Aorta (tissue), 5 donors: ENCODE results near the gene ANTXR1. TPM values are rescaled to one million over a fixed set of nuclear protein-coding genes. Genes with fewer than 3 reads are reported as not detected.

ENCODE experiments used
- ATAC-seq: fragments of 200-7000 bp; cut with Tn5 transposase; one replicate; pipeline ENCODE4 v1.9.1; 2022; ENCODE audit warnings: moderate library complexity; ENCODE audit not compliant: low FRiP score
- DNase-seq, 2 donors: peaks; one replicate each; pipeline ENCODE4 v3.0.0-alpha.2; 2020
- H3K27ac ChIP-seq, 2 donors: one replicate each; pipeline ENCODE4 v1.5.1; 2013; ENCODE audit warnings: low read length in 2 of 2, mild to moderate bottlenecking in 2 of 2, moderate library complexity in 2 of 2, control low read depth in 1 of 2, inconsistent platforms in 1 of 2, low read depth in 1 of 2
- H3K27me3 ChIP-seq, 2 donors: one replicate each; pipeline ENCODE4 v1.6.1; 2013; ENCODE audit warnings: control low read depth in 1 of 2, low read length in 1 of 2, mild to moderate bottlenecking in 1 of 2, moderate library complexity in 1 of 2; ENCODE audit not compliant: insufficient read depth in 2 of 2, control insufficient read depth in 1 of 2
- H3K36me3 ChIP-seq, 2 donors: one replicate each; pipeline ENCODE4 v1.6.1; 2013; ENCODE audit warnings: control low read depth in 1 of 2, low read length in 1 of 2, mild to moderate bottlenecking in 1 of 2; ENCODE audit not compliant: insufficient read depth in 2 of 2, control insufficient read depth in 1 of 2
- H3K4me1 ChIP-seq, 2 donors: one replicate each; pipeline ENCODE4 v1.6.1; 2013; ENCODE audit warnings: low read length in 2 of 2, control low read depth in 1 of 2, mild to moderate bottlenecking in 1 of 2, moderate library complexity in 1 of 2; ENCODE audit not compliant: insufficient read depth in 2 of 2, control insufficient read depth in 1 of 2
- H3K4me3 ChIP-seq, 2 donors: one replicate each; pipeline ENCODE4 v1.5.1; 2013; ENCODE audit warnings: low read length in 2 of 2, control low read depth in 1 of 2, mild to moderate bottlenecking in 1 of 2
- H3K9me3 ChIP-seq: one replicate; pipeline ENCODE4 v1.6.1; 2013; ENCODE audit warnings: mild to moderate bottlenecking, low read length; ENCODE audit not compliant: control insufficient read depth
- WGBS, 2 donors: extraction: QIAGEN DNeasy Blood & Tissue Kit; methylation state at CpG; one replicate each; pipeline ENCODE4 v1.1.7; 2013; 5-methylcytosine and 5-hydroxymethylcytosine counted together
- intact Hi-C, 2 donors: fragments of 100-400 bp; cut with DNase I; formaldehyde crosslinking; loops; one replicate each; pipeline versions ENCODE4 v1.14.2 to v1.15.0; 2022
- polyA plus RNA-seq, 2 donors: library from polyadenylated mRNA; stranded (reverse); fragments of 200-250 nt; gene quantifications; one replicate each; pipeline ENCODE4 v1.2.3, GENCODE V29; 2013
- total RNA-seq, 2 donors: library from RNA; stranded (reverse); fragmentation: NEBNext Ultra II Directional; extraction: Animal tissue kit (Norgen Biotek cat#: 25700); gene quantifications; one replicate each; pipeline ENCODE4 v1.2.1, GENCODE V29; 2021
- donor health status: healthy with polysubstance abuse.
- donor health status: Bipolar disorder and iron deficiency.
- donor health status: DM: no; HTN: no; CAD: no.
- donor health status: DM: no; HTN: no; CAD: no.
- donor health status: DM: yes; HTN: yes; CAD: no.

ANTXR1 gene
- total and polyA plus RNA-seq, 4 donors: 136 to 358 (median 160) TPM

DNA sequence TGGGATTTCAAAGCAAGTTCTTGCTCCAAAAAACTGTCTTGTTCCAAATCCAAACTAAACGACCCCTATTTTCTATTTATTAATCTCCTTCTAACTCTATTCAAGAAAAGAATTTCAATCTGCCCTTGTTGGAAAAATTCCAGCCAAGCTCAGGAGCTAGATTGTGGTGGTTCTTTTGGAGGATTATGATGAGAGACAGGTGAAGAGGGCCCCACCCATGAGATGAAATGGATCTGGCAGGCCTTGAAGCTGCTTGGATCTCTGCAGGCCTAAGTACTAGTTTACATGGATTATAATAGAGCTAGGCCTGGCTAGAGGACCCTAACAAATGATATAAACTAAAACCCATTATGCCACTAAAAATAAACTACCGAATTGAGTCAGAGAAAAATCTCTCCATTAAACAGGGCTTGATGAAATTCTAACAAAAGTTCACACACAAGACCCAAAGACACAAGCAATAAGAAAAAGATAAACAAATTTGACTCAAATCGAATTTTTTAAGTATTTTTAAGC lies 272.5 kb downstream of the ANTXR1 start:
- no peak for ATAC-seq
- Histone ChIP-seq H3K27me3 (no peaks in the 10 kb centered on the region), H3K9me3 (no peaks in the 10 kb centered on the region), H3K4me3 (no peak overlapping the region), H3K27ac (no peak overlapping the region), H3K4me1 (no peaks in the 10 kb centered on the region), H3K36me3 (no peaks in the 10 kb centered on the region)
- intact Hi-C loops: no loop called here
- WGBS, 2 donors: 17 to 22% methylated on average over 3 of the region's 3 CpGs
- DNase-seq: no peak

DNA sequence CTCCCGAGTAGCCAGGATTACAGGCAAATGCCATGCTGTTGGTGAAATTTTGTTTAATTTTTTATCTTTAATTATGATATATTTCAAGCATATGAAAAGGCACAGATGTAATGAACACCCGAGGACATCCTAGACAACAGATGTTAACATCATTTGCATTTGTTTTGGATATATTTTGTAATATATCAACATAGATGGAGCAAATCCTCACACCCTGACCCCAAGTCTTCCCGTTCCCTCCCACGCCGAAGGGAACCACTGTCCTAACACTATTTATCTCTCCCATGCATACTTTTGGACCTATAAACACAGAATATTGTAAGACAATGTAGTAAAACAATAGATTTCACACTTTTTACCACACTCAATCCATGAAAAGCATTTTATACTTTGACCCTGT lies 274.6 kb downstream of the ANTXR1 start:
- ATAC-seq: no peak
- intact Hi-C loops: no loop called here
- Histone ChIP-seq H3K4me1 (no peaks in the 10 kb centered on the region), H3K4me3 (no peak overlapping the region), H3K27me3 (no peaks in the 10 kb centered on the region), H3K36me3 (no peaks in the 10 kb centered on the region), H3K27ac (no peak overlapping the region), H3K9me3 (no peaks in the 10 kb centered on the region)
- no peak for DNase-seq
- WGBS, 2 donors: 95% methylated on average over 5 of the region's 5 CpGs

DNA sequence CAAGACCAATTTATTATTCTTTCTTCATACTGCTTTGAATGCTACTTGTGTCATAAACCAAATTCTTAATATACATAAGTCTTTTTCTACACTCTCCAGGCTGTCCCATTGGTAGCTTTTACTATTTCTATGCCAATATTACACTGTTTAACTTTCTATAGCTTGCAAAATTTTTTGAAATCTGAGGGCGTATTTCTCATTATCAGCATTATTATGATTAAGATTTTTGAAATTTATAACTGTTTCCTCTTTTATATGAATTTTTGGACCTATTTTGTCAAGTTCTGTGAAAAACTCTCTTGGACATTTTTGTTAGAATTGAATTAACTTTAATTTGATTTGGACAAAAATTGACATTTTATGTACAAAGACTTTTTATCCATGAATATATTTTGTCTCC lies 275.4 kb downstream of the ANTXR1 start:
- Histone ChIP-seq H3K4me3 (no peak overlapping the region), H3K9me3 (no peaks in the 10 kb centered on the region), H3K4me1 (no peaks in the 10 kb centered on the region), H3K36me3 (no peaks in the 10 kb centered on the region), H3K27ac (no peak overlapping the region), H3K27me3 (no peaks in the 10 kb centered on the region)
- WGBS, 2 donors: 87 to 93% methylated on average over 1 of the region's 1 CpG
- ATAC-seq (no peak), DNase-seq (no peak)
- intact Hi-C loops: no loop called here

DNA sequence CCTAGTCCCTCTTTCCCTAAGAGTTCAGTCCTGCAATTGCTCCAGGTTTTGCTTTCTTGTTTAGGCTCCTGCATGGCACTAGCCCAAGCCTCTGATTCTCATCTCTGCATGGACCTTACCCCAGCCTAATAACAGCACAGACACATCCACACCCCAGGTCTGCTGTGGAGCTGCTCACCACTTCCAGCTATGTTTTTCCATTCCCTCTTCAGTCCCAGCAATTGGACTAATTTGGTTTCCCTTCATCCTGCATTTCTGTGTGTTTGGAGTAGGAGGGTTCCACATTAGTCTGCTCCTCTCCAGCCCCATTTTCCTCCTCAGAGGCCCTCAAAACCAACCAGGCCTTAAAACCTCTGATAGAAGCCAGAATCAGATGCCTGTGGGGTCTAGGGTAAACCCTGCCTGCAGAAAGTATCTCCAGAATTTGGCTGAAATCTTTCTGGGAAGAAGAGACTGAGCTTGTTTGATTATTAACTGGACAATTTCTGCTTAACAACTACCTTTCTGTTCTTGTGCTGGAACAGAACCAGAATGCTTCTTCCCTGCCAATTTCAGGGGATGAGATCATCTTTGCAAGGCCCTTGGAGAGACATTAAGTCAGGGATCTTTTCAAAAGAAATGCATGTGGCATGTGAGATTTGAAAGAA lies 278.1 kb downstream of the ANTXR1 start:
- no peak overlapping the region for H3K27ac ChIP-seq
- H3K4me3 ChIP-seq: no peak overlapping the region
- intact Hi-C loops: no loop called here
- ATAC-seq: no peak
- no peaks in the 10 kb centered on the region for H3K36me3 ChIP-seq
- H3K9me3 ChIP-seq: no peaks in the 10 kb centered on the region
- DNase-seq: no peak
- H3K4me1 ChIP-seq: no peaks in the 10 kb centered on the region
- no peaks in the 10 kb centered on the region for H3K27me3 ChIP-seq

DNA sequence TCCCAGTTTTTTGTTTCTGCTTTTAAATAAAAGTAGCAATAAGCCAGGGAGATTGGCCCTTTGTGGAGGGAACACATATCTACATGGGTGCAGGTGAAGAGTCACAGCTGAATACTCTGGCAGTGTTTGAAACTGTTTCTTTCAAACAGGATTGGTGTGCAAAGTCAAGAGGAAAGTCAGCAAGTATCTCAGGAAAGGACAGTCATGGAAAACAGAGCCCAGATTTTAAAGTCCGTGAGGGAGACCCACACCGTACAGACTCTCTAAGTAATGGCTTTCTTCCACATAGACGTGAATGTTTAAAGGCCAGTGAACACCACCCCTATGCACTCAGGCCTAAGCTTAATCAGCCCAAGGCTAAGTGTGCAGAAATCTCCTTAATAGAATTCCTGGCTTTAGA lies 278.7 kb downstream of the ANTXR1 start:
- no peak for DNase-seq
- 75 to 84% methylated on average over 3 of the region's 3 CpGs for WGBS, 2 donors
- Histone ChIP-seq H3K4me3 (no peak overlapping the region), H3K4me1 (no peaks in the 10 kb centered on the region), H3K9me3 (no peaks in the 10 kb centered on the region), H3K36me3 (no peaks in the 10 kb centered on the region), H3K27me3 (no peaks in the 10 kb centered on the region), H3K27ac (no peak overlapping the region)
- intact Hi-C loops: no loop called here
- peak; percentile 40 for ATAC-seq

DNA sequence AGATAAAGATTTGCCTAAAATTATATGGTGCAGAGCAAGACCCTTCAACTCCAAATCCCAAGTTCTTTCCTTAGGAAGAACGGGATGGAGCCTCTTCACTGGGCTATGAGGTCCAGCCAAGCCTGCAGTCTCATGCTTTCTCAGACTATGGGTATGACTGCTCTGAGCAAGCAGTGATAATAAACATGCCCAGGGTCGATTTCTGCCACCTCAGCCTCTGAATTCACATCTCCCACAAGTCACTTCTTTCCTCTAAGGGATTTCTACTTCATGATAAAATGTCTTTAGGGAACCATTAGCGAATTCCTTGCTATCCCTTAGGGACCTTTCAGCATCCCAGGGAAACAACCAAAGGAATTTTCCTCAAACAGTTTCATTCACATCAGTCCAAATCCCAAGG lies 279.3 kb downstream of the ANTXR1 start:
- 6 to 12% methylated on average over 3 of the region's 3 CpGs for WGBS, 2 donors
- no peaks in the 10 kb centered on the region for H3K36me3 ChIP-seq
- ATAC-seq: no peak
- no peaks in the 10 kb centered on the region for H3K9me3 ChIP-seq
- H3K27me3 ChIP-seq: no peaks in the 10 kb centered on the region
- intact Hi-C loops: no loop called here
- peak overlapping the region in 1 of 2 donors; percentile 6 for H3K27ac ChIP-seq
- no peak for DNase-seq
- no peak overlapping the region for H3K4me3 ChIP-seq
- H3K4me1 ChIP-seq: no peaks in the 10 kb centered on the region

DNA sequence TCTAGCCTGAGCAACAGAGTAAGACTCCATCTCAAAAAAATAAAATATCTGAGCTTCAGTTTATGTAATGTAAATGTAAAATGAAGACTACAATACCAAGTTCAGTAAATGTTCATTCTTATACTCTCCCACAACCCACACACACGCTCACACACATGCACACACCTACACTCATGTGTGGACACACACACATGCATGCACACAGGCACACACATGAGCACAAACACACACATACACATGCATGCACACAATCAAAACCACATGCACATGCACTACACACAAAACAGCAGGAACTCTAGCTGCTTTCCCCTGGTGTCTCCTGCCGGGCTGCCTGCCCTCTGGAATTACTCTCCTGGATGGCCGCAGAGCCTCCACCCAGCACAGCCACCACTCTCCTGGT lies 283.4 kb downstream of the ANTXR1 start:
- Histone ChIP-seq H3K27me3 (no peaks in the 10 kb centered on the region), H3K4me1 (no peaks in the 10 kb centered on the region), H3K4me3 (no peak overlapping the region), H3K36me3 (no peaks in the 10 kb centered on the region), H3K27ac (no peak overlapping the region), H3K9me3 (no peaks in the 10 kb centered on the region)
- ATAC-seq (no peak), DNase-seq (no peak)
- WGBS, 2 donors: 88 to 94% methylated on average over 3 of the region's 3 CpGs
- intact Hi-C loops: no loop called here

DNA sequence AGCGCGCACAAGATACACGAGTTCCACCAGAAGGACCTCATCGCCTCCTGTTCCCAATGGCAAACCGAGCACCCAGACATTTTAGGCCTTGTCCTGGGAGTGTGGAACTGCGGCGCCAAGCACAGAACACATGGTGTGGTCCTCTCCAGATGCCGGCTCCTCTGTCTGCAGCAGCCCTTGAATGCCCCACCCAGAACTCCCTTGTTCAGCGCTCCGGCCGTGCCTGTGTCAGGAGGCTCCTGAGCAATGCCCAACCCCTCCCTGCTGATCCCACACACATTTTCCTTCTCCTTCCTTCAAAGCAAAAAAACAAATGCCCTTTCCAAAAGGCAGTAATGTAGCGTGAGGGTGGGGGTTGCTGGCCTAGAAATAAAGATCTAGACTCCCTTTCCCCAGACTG lies 284.2 kb downstream of the ANTXR1 start:
- no peaks in the 10 kb centered on the region for H3K9me3 ChIP-seq
- DNase-seq: no peak
- no peak for ATAC-seq
- H3K36me3 ChIP-seq: no peaks in the 10 kb centered on the region
- no peaks in the 10 kb centered on the region for H3K27me3 ChIP-seq
- no peaks in the 10 kb centered on the region for H3K4me1 ChIP-seq
- H3K27ac ChIP-seq: no peak overlapping the region
- H3K4me3 ChIP-seq: no peak overlapping the region
- WGBS, 2 donors: 91 to 94% methylated on average over 12 of the region's 12 CpGs
- intact Hi-C loops: no loop called here

DNA sequence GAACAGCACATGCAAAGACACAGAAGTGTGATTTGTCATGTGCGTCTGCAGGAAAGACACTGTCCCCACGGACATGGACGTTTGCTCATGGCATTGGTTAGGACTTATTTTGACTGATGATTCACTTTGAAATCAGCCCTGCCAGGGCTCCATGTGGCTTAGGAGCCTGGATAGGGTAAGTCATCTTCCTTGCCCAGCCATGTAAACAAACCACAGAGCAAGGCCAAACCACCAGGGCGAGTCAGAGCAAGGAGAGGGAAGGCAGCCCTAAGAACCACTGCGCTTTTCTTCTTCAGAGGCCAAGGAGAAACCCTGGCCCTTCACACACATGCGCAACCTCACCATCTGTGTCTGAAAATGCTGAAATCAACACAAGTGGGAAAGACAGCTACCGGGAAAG lies 285.3 kb downstream of the ANTXR1 start:
- H3K4me1 ChIP-seq: no peaks in the 10 kb centered on the region
- H3K27me3 ChIP-seq: no peaks in the 10 kb centered on the region
- no peak overlapping the region for H3K4me3 ChIP-seq
- H3K36me3 ChIP-seq: no peaks in the 10 kb centered on the region
- no peaks in the 10 kb centered on the region for H3K9me3 ChIP-seq
- H3K27ac ChIP-seq: no peak overlapping the region
- 61 to 67% methylated on average over 7 of the region's 7 CpGs for WGBS, 2 donors
- intact Hi-C loops: no loop called here
- DNase-seq (peak in 1 of 2 donors; percentile 64), ATAC-seq (no peak)
